Panc1 (cell line): Measurements from ENCODE around the gene SLC25A31. TPM values are rescaled to one million over a fixed set of nuclear protein-coding genes. Genes with fewer than 3 reads are reported as not detected.
A peak's percentile ranks its signal among the peaks of the same experiment; 100 is the strongest.

Source experiments
- ATAC-seq: fragments of 200-7000 bp; cut with Tn5 transposase; 2 replicates; pipeline ENCODE4 v1.9.1; 2020; ENCODE audit warnings: mild to moderate bottlenecking, moderate library complexity
- BruUV-seq: library from RNA; stranded (reverse); fragments of 400-500 nt; replicated peaks from 2 replicates; lab custom pipeline; 2021; lab: Mats Ljungman, UMichigan
- CTCF ChIA-PET: fragments of 300-600 bp; sonication (Branson Sonifier 250); formaldehyde crosslinking; loops from one replicate; lab custom pipeline; 2022; ENCODE audit warnings: antibody characterized with exemption; lab: Charles Lee
- POLR2A ChIA-PET: fragments of 300-600 bp; sonication (Branson Sonifier 250); formaldehyde crosslinking; loops from one replicate; lab custom pipeline; 2022; ENCODE audit warnings: antibody characterized with exemption; lab: Charles Lee
- DNase-seq: peaks from one replicate; pipeline ENCODE4 v3.0.0-alpha.2; 2010; ENCODE audit warnings: low read depth, low spot score
- H3K27ac ChIP-seq: 2 replicates; pipeline ENCODE4 v1.5.1; 2011; ENCODE audit warnings: mild to moderate bottlenecking, low read length, inconsistent platforms
- H3K27me3 ChIP-seq: fragments of 200-500 bp; sonication (Bioruptor generic); 2 replicates; pipeline ENCODE4 v1.6.0; 2014; ENCODE audit warnings: low read length, inconsistent platforms; ENCODE audit not compliant: control insufficient read depth, insufficient read depth
- H3K36me3 ChIP-seq: fragments of 200-500 bp; sonication (Bioruptor generic); 2 replicates; pipeline ENCODE4 v1.5.1; 2014; ENCODE audit warnings: inconsistent platforms, mild to moderate bottlenecking, low read length, moderate library complexity; ENCODE audit not compliant: control insufficient read depth, insufficient read depth
- H3K4me1 ChIP-seq: 2 replicates; pipeline ENCODE4 v1.5.1; 2011; ENCODE audit warnings: inconsistent platforms, mild to moderate bottlenecking, low read length, moderate library complexity; ENCODE audit not compliant: control insufficient read depth, insufficient read depth
- H3K4me3 ChIP-seq, 2 experiments: 2 replicates each; pipeline ENCODE4 v1.5.1; 2011 to 2012; ENCODE audit warnings: low read depth in 2 of 2, low read length in 2 of 2, mild to moderate bottlenecking in 2 of 2, inconsistent platforms in 1 of 2, moderate library complexity in 1 of 2
- H3K9me3 ChIP-seq: fragments of 200-500 bp; sonication (Bioruptor generic); 2 replicates; pipeline ENCODE4 v1.5.1; 2014; ENCODE audit warnings: low read depth, mild to moderate bottlenecking, inconsistent platforms, low read length, moderate library complexity; ENCODE audit not compliant: control insufficient read depth, insufficient read depth
- CTCF ChIP-seq: fragments of 450-650 bp; IDR thresholded peaks from 2 replicates; pipeline ENCODE4 v1.5.1; 2017; ENCODE audit warnings: mild to moderate bottlenecking
- POLR2AphosphoS5 ChIP-seq: IDR thresholded peaks from 2 replicates; pipeline ENCODE4 v1.6.1; 2012; ENCODE audit warnings: mild to moderate bottlenecking, low read depth, low read length, moderate library complexity
- REST ChIP-seq, 2 experiments: IDR thresholded peaks; 2 replicates each; pipeline ENCODE4 v1.6.1; 2011 to 2012; ENCODE audit warnings: low read depth in 2 of 2, control low read depth in 1 of 2, low read length in 1 of 2, mild to moderate bottlenecking in 1 of 2, moderate library complexity in 1 of 2; ENCODE audit not compliant: insufficient read depth in 1 of 2
- SIN3A ChIP-seq: IDR thresholded peaks from 2 replicates; pipeline ENCODE4 v1.6.1; 2012; ENCODE audit warnings: low read depth, mild to moderate bottlenecking, low read length, moderate library complexity, borderline replicate concordance; ENCODE audit not compliant: insufficient read depth
- TCF7L2 ChIP-seq: IDR thresholded peaks from 2 replicates; pipeline ENCODE4 v1.6.1; 2011; ENCODE audit warnings: mild to moderate bottlenecking, low read depth, low read length, inconsistent platforms
- in situ Hi-C: cut with HindIII; loops from 2 replicates; pipeline ENCODE4 v1.10.0; 2016; ENCODE audit warnings: low sequenced_read_pairs, low pct_unique_long_range_greater_than_20kb
- intact Hi-C: fragments of 100-400 bp; cut with micrococcal nuclease; formaldehyde crosslinking; loops from one replicate; pipeline ENCODE4 v1.10.0; 2022; ENCODE audit not compliant: unreplicated experiment
- total RNA-seq: library from RNA; stranded (reverse); gene quantifications from one replicate; pipeline ENCODE4 v1.2.1, GENCODE V29; 2021; ENCODE audit not compliant: unreplicated experiment

The SLC25A31 gene
- total RNA-seq, 1 experiment from 2014 or later: not detected

GRCh38 chr4:127783026-127783769 is 53.0 kb downstream of the SLC25A31 start:
- in situ Hi-C loops (no loop called here), intact Hi-C loops (no loop called here)
- Histone ChIP-seq H3K4me1 (peaks cover 2% of the 10 kb centered on the region; the same call in 1 of the 2 replicates), H3K36me3 (no peaks in the 10 kb centered on the region; the same call in 1 of the 2 replicates), H3K27me3 (no peaks in the 10 kb centered on the region), H3K4me3 (peak overlapping the region; percentile 81 to 86), H3K9me3 (no peaks in the 10 kb centered on the region), H3K27ac (peak overlapping the region; percentile 82)
- POLR2A ChIA-PET: no interaction called here
- TF ChIP-seq TCF7L2 (no peak), SIN3A (0 out of 2 replicates have a peak, but pooled peaks have one; percentile 31)
- DNase-seq: no peak
- ATAC-seq: peak; percentile 32; the same call in 1 of the 2 replicates
- CTCF ChIA-PET: no interaction called here
- no TSS peak for BruUV-seq

- Histone ChIP-seq H3K4me3 (peak overlapping the region; percentile 81 to 86), H3K27me3 (no peaks in the 10 kb centered on the region), H3K27ac (peak overlapping the region; percentile 82), H3K9me3 (no peaks in the 10 kb centered on the region), H3K4me1 (peaks cover 2% of the 10 kb centered on the region; the same call in 1 of the 2 replicates), H3K36me3 (no peaks in the 10 kb centered on the region; the same call in 1 of the 2 replicates)
- ChIA-PET POLR2A (no interaction called here), CTCF (interaction anchor here (0.6 kb wide), 1 partner anchor 159 kb away, joined by 3 read pairs; no protein-coding TSS in a partner anchor)
- intact Hi-C loops: no loop called here
- ATAC-seq: no peak
- no peak for DNase-seq
- in situ Hi-C loops: no loop called here
- BruUV-seq: TSS peak; percentile 60
- TF ChIP-seq POLR2AphosphoS5 (no peak), TCF7L2 (no peak)
Measured at GRCh38 chr4:127783955-127784770, 54.0 kb downstream of the SLC25A31 start.

GRCh38 chr4:127788517-127788916 is 58.3 kb downstream of the SLC25A31 start:
- TF ChIP-seq CTCF (peak; percentile 57), TCF7L2 (no peak), SIN3A (no peak)
- ChIA-PET CTCF (no interaction called here), POLR2A (no interaction called here)
- no peaks in the 10 kb centered on the region for H3K9me3 ChIP-seq
- ATAC-seq (peak; percentile 78), DNase-seq (no peak)
- no peaks in the 10 kb centered on the region for H3K27me3 ChIP-seq
- H3K4me3 ChIP-seq: no peak overlapping the region
- H3K4me1 ChIP-seq: peaks cover 2% of the 10 kb centered on the region; the same call in 1 of the 2 replicates
- BruUV-seq: no TSS peak
- no peak overlapping the region for H3K27ac ChIP-seq
- no peaks in the 10 kb centered on the region for H3K36me3 ChIP-seq
- in situ Hi-C loops: no loop called here
- intact Hi-C loops: no loop called here

- H3K27ac ChIP-seq: no peak overlapping the region
- intact Hi-C loops: no loop called here
- no TSS peak for BruUV-seq
- ChIA-PET CTCF (no interaction called here), POLR2A (no interaction called here)
- no peaks in the 10 kb centered on the region for H3K4me1 ChIP-seq
- H3K36me3 ChIP-seq: no peaks in the 10 kb centered on the region
- H3K27me3 ChIP-seq: no peaks in the 10 kb centered on the region
- ATAC-seq (no peak), DNase-seq (no peak)
- H3K9me3 ChIP-seq: no peaks in the 10 kb centered on the region
- H3K4me3 ChIP-seq: no peak overlapping the region
- in situ Hi-C loops: no loop called here
- no peak for TF ChIP-seq SIN3A
- TF ChIP-seq TCF7L2: no peak
- no peak for TF ChIP-seq POLR2AphosphoS5
- no peak for TF ChIP-seq REST (IDR thresholded peaks at IDR 0.05; ENCODE audit: insufficient read depth in 1 of 2, low read depth in 2 of 2, low read length in 1 of 2)
- no peak for TF ChIP-seq CTCF
Measured at GRCh38 chr4:127791391-127791790, 61.2 kb downstream of the SLC25A31 start.
